Measurements from ENCODE around the gene IFRD1. TPM values are rescaled to one million over a fixed set of nuclear protein-coding genes. Genes with fewer than 3 reads are reported as not detected.

The IFRD1 gene
- total and polyA plus RNA-seq, 8 donors, result 44.7 to 141 (median 72.6) TPM

GRCh38 chr7:112495156-112495788 is 45.0 kb downstream of the IFRD1 start:
- no peak for TF ChIP-seq CTCF (IDR thresholded peaks at IDR 0.05)
- Histone ChIP-seq H3K9me3 (no peaks in the 10 kb centered on the region), H3K27ac (no peak overlapping the region), H3K27me3 (no peaks in the 10 kb centered on the region), H3K36me3 (no peaks in the 10 kb centered on the region), H3K4me3 (no peak overlapping the region), H3K4me1 (no peaks in the 10 kb centered on the region)
- intact Hi-C loops (cut with DNase I), result loop anchor here in 1 of 3 donors (10.0 kb wide), 2 partner anchors 80 to 750 kb away; no protein-coding TSS in a partner anchor
- FAIRE-seq, result no peak
- no peak for DNase-seq
- WGBS, 2 donors, result 58 to 61% methylated on average over 2 of the region's 2 CpGs
- no peak for ATAC-seq

DNA sequence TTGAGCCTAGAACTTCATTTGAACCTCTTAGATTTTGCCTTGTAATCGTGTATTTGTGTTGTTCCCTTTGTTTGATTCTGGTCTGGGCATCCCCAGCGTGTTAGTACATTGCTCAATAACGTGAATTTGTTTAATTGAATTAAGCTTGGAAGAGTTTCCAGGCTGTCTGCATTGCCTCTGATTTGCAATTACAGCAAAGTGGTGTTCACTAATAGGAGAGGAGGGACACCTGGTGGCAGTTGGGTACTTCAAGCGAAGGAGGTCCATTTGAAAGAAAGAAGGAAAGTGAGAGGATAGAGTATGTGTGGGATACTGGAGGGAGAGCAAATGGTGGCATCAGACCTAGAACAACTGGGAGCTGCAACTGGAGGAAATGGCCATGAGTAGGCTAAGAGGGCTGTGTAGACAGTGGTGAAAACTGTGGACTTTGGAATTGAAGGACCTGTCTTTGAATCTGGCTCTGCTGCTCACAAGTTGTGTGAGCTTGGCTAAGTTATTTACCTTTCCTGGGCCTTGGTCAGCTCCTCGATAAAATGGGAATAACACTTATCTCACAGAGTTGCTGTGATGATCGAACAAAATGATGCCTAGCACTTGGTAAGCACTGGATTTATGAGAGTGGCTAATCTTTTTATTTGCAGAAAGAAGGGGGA is 45.7 kb downstream of the IFRD1 start:
- H3K36me3 ChIP-seq, result no peaks in the 10 kb centered on the region
- peak; percentile 51 for FAIRE-seq
- intact Hi-C loops (cut with DNase I), result loop anchor here in 1 of 3 donors (10.0 kb wide), 2 partner anchors 81 to 751 kb away; no protein-coding TSS in a partner anchor

DNA sequence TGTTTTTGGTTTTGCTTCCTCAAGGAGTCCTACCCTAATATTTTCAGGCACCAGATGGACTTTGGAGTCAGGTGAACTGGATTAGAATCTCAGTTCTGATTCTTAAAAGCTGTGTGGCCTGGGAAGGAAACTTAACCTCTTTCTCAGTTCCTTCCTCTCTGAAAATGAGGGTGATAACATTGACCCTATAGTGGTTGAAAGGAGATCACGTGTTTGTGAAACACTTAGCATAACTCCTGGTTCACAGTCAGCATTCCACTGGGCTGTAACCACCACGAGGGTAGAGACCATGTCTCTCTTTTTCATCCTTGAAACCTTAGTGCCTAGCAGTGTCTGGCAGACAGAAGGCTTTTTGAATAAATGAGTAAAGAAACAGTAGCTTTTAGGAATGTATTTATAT is 47.2 kb downstream of the IFRD1 start:
- intact Hi-C loops (cut with DNase I), result loop anchor here in 1 of 3 donors (10.0 kb wide), 2 partner anchors 83 to 753 kb away; no protein-coding TSS in a partner anchor
- FAIRE-seq, result no peak

More for the DNA sequence above, 45.7 kb downstream of the IFRD1 start:
- ATAC-seq (peak; percentile 80 to 98 (median 94)), DNase-seq (peak in 3 of 6 donors; percentile 41 to 56 (median 51))
- Histone ChIP-seq H3K27ac (no peak overlapping the region), H3K9me3 (no peaks in the 10 kb centered on the region), H3K4me3 (no peak overlapping the region), H3K27me3 (no peaks in the 10 kb centered on the region), H3K4me1 (no peaks in the 10 kb centered on the region)
- 18% methylated on average over 6 of the region's 6 CpGs for WGBS, 2 donors
- TF ChIP-seq CTCF (IDR thresholded peaks at IDR 0.05), result peak; percentile 11 to 55 (median 48)

GRCh38 chr7:112500619-112501018 is 50.4 kb downstream of the IFRD1 start:
- ATAC-seq (no peak), FAIRE-seq (no peak), DNase-seq (no peak)
- H3K9me3 ChIP-seq, result no peaks in the 10 kb centered on the region
- TF ChIP-seq CTCF (IDR thresholded peaks at IDR 0.05), result no peak
- H3K27me3 ChIP-seq, result no peaks in the 10 kb centered on the region
- intact Hi-C loops (cut with DNase I), result no loop called here
- peaks cover 0 to 6% (median 0%) of the 10 kb centered on the region in 3 donors for H3K4me1 ChIP-seq
- no peak overlapping the region for H3K27ac ChIP-seq
- 94 to 98% methylated on average over 3 of the region's 3 CpGs for WGBS, 2 donors
- H3K4me3 ChIP-seq, result no peak overlapping the region
- no peaks in the 10 kb centered on the region for H3K36me3 ChIP-seq

More for the DNA sequence above, 47.2 kb downstream of the IFRD1 start:
- Histone ChIP-seq H3K4me1 (peaks cover 0 to 6% (median 0%) of the 10 kb centered on the region in 3 donors), H3K9me3 (no peaks in the 10 kb centered on the region), H3K27ac (no peak overlapping the region), H3K27me3 (no peaks in the 10 kb centered on the region), H3K36me3 (no peaks in the 10 kb centered on the region), H3K4me3 (no peak overlapping the region)
- no peak for DNase-seq
- WGBS, 2 donors, result 43 to 46% methylated on average over 2 of the region's 2 CpGs
- no peak for TF ChIP-seq CTCF (IDR thresholded peaks at IDR 0.05)
- ATAC-seq, result no peak
